Mucosa of gallbladder (tissue), 1 donor: ENCODE data around the gene JHY. TPM values are rescaled to one million over a fixed set of nuclear protein-coding genes. Genes with fewer than 3 reads are reported as not detected.

Source experiments
- total RNA-seq: library from RNA; stranded (reverse); gene quantifications from one replicate; pipeline ENCODE4 v1.2.1, GENCODE V29; 2021
- donor health status: DM: no; HTN: no; CAD: no.

JHY gene
- total RNA-seq, 1 donor from 2014 or later, result 2.4 TPM

Other genes with a start within 250 kb of the JHY start
- 7.4 TPM for gene UBASH3B, start 227.0 kb upstream of the JHY start, total RNA-seq
- 0.46 TPM for gene CRTAM, start 44.3 kb upstream of the JHY start, total RNA-seq
- gene BSX, start 99.1 kb downstream of the JHY start, total RNA-seq, result not detected
- 923 TPM for gene HSPA8, start 179.4 kb downstream of the JHY start, total RNA-seq